ENCODE measurements around the gene NLK.
"Not testable (repeated sequence)": the region's sequence is repeated elsewhere in the genome, so short reads cannot be mapped to it uniquely, and the experiment has no call there.

Gene NLK

GRCh38 chr17:28194382-28194781 lies 151.9 kb downstream of the NLK start:
- DNase-seq: no peak

- DNase-seq: no peak
These were observed 154.2 kb downstream of the NLK start for GRCh38 chr17:28196636-28197035.

GRCh38 chr17:28199115-28199514 lies 156.6 kb downstream of the NLK start:
- no peak for DNase-seq

- no peak for DNase-seq
These were observed 157.3 kb downstream of the NLK start for GRCh38 chr17:28199728-28200127.

- no peak for DNase-seq
These were observed 158.8 kb downstream of the NLK start for GRCh38 chr17:28201315-28201714.

- DNase-seq: no peak
These were observed 161.8 kb downstream of the NLK start for GRCh38 chr17:28204244-28204643.

- no peak for DNase-seq
These were observed 162.3 kb downstream of the NLK start for GRCh38 chr17:28204751-28205150.

- DNase-seq: no peak
These were observed 163.8 kb downstream of the NLK start for GRCh38 chr17:28206292-28206691.

- peak in 36 of 56 donors; percentile 2 to 84 (median 46) for DNase-seq
These were observed 169.3 kb downstream of the NLK start for GRCh38 chr17:28211811-28212210.

- not testable (repeated sequence) for DNase-seq
These were observed 171.1 kb downstream of the NLK start for GRCh38 chr17:28213578-28213977.

- no peak for DNase-seq
These were observed 173.6 kb downstream of the NLK start for GRCh38 chr17:28216052-28216451.

- DNase-seq: no peak
These were observed 174.1 kb downstream of the NLK start for GRCh38 chr17:28216528-28216927.

GRCh38 chr17:28219771-28220170 lies 177.3 kb downstream of the NLK start:
- DNase-seq: no peak

- no peak for DNase-seq
These were observed 179.4 kb downstream of the NLK start for GRCh38 chr17:28221751-28222414.

- no peak for DNase-seq
These were observed 182.8 kb downstream of the NLK start for GRCh38 chr17:28225271-28225670.

GRCh38 chr17:28225867-28226266 lies 183.4 kb downstream of the NLK start:
- DNase-seq: no peak

GRCh38 chr17:28226563-28227315 lies 184.3 kb downstream of the NLK start:
- no peak for DNase-seq

GRCh38 chr17:28227316-28228108 lies 185.0 kb downstream of the NLK start:
- DNase-seq: peak in 28 of 56 donors; percentile 7 to 84 (median 36)

GRCh38 chr17:28228109-28228840 lies 185.8 kb downstream of the NLK start:
- DNase-seq: no peak

- DNase-seq: no peak
These were observed 186.7 kb downstream of the NLK start for GRCh38 chr17:28228986-28229729.

GRCh38 chr17:28230011-28230410 lies 187.5 kb downstream of the NLK start:
- no peak for DNase-seq
